ENCODE data around the gene SEZ6.

The SEZ6 gene

GRCh38 chr17:28928061-28928460 is 77.8 kb downstream of the SEZ6 start:
- no peak for DNase-seq

- DNase-seq, result no peak
Measured at GRCh38 chr17:28926786-28927185, 79.0 kb downstream of the SEZ6 start.

- DNase-seq, result no peak
Measured at GRCh38 chr17:28926366-28926765, 79.5 kb downstream of the SEZ6 start.

- DNase-seq, result peak; percentile 40
Measured at GRCh38 chr17:28925912-28926365, 79.9 kb downstream of the SEZ6 start.

GRCh38 chr17:28920201-28920600 is 85.6 kb downstream of the SEZ6 start:
- no peak for DNase-seq

- DNase-seq, result no peak
Measured at GRCh38 chr17:28918295-28918694, 87.5 kb downstream of the SEZ6 start.

GRCh38 chr17:28917465-28917864 is 88.4 kb downstream of the SEZ6 start:
- DNase-seq, result no peak

- DNase-seq, result no peak
Measured at GRCh38 chr17:28917029-28917428, 88.8 kb downstream of the SEZ6 start.

GRCh38 chr17:28916302-28916934 is 89.4 kb downstream of the SEZ6 start:
- peak; percentile 22 for DNase-seq

- DNase-seq, result no peak
Measured at GRCh38 chr17:28912938-28913333, 92.9 kb downstream of the SEZ6 start.

- DNase-seq, result no peak
Measured at GRCh38 chr17:28912281-28912937, 93.4 kb downstream of the SEZ6 start.

- DNase-seq, result no peak
Measured at GRCh38 chr17:28911411-28912045, 94.3 kb downstream of the SEZ6 start.

- no peak for DNase-seq
Measured at GRCh38 chr17:28910534-28910933, 95.3 kb downstream of the SEZ6 start.

GRCh38 chr17:28908640-28909167 is 97.1 kb downstream of the SEZ6 start:
- DNase-seq, result no peak

- no peak for DNase-seq
Measured at GRCh38 chr17:28907709-28908475, 97.9 kb downstream of the SEZ6 start.

GRCh38 chr17:28906706-28907438 is 99.0 kb downstream of the SEZ6 start:
- DNase-seq, result no peak

GRCh38 chr17:28906276-28906675 is 99.6 kb downstream of the SEZ6 start:
- no peak for DNase-seq
